GM18909 (cell line): ENCODE measurements around the gene TGFBR3L.
"Not testable (repeated sequence)": the region's sequence is repeated elsewhere in the genome, so short reads cannot be mapped to it uniquely, and the experiment has no call there.

Experiments used
- ATAC-seq: cut with Tn5 transposase; IDR thresholded peaks from one replicate; pipeline ENCODE4 v1.9.1; 2021; ENCODE audit warnings: mild to moderate bottlenecking; ENCODE audit not compliant: unreplicated experiment, poor library complexity

TGFBR3L gene

DNA sequence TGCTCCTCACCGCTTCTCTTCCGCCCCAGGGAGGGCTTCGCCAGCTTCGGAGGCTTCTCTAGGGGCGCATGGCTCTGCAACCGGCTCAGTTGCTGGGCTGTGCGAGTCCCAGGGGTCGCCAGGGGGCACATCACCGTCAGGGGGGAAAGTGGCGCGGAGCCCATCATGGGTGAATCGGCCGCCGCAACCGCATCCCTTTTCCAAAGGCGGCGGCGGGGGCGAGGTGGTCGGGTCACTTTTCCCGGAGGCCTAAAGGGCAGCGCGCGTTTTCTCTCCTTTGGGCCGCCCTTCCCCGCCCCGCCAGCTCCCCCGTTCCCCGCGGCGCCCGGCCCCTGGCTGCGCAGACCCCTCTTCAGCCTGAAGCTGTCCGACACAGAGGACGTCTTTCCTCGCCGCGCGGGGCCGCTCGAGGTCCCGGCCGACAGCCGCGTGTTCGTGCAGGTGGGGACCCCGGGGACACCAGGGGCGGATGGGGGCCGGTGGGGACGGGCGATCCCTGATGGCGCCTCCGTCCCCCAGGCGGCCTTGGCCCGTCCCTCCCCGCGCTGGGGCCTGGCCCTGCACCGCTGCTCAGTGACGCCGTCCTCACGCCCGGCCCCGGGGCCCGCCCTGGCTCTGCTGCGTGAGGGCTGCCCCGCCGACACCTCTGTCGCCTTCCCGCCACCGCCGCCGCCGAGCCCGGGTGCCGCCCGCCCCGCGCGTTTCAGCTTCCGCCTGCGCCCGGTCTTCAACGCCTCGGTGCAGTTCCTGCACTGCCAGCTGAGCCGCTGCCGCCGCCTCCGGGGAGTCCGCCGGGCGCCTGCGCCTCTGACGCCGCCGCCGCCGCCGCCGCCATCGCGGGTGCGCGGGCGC lies 1.7 kb downstream of the TGFBR3L start:
- no peak for ATAC-seq

DNA sequence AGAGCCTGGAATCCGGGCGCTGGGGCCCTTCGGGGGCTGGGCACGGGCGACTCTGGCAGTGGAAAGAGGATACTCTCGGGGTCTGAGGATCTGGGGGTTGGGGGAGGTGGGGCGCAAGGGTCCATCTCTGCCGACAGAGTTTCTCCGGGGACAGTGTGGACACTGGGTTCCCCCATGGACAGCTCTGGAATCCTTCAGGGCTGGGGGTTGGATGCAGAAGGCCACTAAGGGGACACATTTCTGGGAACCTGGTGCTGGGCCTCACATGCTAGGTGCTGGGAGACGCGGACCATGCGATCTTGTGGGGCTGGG lies 2.3 kb downstream of the TGFBR3L start:
- no peak for ATAC-seq

DNA sequence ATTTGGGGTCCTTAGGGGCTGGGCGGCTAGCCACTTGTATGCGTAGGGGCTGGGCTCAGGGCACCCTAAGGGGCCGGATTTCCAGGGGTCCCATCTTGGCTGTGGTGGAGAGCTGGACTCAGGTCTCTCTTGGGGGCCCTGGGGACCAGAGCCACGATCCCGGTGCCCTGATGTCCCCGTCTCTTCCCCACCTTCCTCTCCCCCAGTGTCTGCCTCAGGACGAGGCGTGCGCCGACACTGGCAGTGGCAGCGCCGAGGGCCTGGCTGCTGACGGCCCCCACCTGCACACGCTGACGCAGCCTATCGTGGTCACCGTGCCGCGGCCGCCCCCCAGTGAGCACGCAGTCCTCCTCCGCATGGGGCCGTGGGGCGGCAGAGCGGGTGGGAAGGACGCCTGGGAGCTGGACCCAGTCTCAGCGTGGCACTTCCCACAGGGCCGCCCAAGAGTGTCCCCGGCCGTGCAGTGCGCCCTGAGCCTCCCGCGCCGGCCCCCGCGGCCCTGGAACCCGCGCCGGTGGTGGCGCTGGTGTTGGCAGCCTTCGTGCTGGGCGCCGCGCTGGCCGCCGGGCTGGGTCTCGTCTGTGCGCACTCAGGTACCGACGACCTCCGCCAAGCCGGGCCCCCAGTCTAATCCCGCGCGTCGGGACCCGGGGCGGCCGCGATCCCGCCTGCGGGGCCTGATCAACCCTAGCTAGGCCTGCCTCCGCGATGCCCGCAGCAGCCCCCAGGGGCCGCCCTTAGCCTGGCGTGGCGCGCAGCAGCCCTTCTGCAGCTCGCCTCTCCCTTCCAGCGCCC lies 2.8 kb downstream of the TGFBR3L start:
- ATAC-seq, result no peak

DNA sequence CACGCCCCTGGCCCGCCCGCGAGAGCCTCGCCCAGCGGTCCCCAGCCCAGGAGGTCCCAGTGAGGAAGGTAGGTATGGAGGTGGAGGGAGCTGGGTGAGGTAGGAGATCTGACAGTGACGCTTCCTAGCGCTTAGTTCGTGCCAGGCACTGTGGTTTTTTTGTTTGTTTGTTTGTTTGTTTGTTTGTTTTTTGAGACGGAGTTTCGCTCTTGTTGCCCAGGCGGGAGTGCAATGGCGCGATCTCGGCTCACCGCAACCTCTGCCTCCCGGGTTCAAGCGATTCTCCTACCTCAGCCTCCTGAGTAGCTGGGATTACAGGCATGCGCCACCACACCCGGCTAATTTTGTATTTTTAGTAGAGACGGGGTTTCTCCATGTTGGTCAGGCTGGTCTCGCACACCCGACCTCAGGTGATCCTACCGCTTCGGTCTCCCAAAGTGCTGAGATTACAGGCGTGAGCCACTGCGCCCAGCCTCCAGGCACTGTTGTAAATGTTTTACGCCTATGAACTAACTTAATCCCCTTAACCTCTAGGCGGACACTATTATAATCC lies 3.5 kb downstream of the TGFBR3L start:
- ATAC-seq, result not testable (repeated sequence)

DNA sequence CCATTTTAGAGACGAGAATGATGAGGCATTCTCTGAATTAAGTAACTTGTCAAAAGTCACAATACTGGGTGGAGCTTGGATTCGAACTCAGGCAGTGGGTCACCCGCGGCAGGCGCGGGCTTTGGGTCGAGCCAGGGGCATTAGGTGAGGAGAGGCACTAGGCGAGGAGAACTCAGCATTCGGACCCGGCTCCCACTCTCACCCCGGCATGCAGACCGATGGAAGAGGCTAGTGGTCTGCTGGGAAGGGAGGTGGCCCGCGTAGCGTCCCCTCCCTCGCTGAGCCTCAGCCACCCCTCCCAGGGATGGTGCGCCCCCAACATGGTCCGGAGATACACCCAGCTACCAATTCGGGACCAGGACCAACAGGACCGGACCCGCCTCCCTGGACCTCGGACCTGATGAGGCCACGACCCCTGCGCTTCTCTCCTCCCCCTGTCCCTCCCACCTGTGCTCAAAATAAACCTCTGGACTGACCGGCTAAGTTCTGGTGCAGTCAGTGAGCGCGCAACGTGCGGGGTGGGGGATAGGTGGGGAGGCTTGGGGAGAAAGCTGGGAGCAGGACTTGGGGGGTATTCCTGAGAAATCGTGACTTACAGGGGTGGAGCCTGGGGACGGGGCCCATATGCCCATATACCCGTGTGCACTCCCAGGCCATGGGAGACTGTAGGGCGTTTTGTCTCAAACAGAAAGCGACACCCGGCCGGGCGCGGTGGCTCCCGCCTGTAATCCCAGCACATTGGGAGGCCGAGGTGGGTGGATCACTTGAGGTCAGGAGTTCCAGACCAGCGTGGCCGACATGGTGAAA lies 4.2 kb downstream of the TGFBR3L start:
- ATAC-seq, result no peak

DNA sequence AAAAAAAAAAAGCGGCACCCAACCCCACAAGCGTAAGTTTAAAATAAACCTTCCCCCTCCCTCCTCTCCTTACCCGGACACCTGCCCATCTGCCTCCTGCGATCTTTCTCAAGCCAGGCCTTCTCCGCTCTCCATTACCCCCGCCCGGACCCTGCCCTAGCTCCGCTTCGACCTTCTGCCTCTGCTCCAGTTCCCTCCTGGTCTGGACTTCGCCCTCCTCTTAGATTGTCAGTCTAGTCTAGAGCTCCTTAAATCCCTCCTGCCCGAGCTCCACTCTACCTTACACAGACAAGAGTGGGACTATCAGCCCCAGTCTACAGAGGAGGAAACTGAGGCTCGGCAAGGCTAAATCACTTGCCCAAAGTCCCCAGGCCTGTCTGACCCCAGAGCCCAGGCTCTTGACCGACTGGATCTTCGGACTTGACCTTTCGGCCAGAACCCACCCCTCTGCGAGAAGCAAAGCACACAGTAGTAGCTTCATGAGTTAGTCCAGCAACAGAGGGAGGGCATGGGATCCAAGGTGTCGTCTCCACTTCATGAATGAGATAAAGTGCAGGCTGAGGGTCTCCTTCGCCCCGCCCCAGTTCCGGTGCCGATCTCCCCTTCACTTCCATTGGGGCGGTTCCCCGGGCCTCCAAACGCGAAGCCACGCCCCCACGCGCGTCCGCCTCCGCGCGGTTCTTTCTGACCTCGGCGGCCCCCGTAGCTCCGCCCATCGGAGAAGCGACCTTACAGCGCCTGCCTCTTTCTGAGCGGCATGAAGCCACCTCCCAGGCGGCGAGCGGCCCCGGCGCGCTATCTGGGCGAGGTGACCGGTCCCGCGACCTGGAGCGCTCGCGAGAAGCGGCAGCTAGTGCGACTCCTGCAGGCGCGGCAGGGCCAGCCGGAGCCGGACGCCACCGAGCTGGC lies 5.2 kb downstream of the TGFBR3L start, which contains the start of gene SNAPC2:
TSS of gene SNAPC2 (plus strand) at position 729 of the 909 bp plus-strand sequence. CDS start at position 758, 29 bp downstream.
- ATAC-seq, result peak; percentile 67

DNA sequence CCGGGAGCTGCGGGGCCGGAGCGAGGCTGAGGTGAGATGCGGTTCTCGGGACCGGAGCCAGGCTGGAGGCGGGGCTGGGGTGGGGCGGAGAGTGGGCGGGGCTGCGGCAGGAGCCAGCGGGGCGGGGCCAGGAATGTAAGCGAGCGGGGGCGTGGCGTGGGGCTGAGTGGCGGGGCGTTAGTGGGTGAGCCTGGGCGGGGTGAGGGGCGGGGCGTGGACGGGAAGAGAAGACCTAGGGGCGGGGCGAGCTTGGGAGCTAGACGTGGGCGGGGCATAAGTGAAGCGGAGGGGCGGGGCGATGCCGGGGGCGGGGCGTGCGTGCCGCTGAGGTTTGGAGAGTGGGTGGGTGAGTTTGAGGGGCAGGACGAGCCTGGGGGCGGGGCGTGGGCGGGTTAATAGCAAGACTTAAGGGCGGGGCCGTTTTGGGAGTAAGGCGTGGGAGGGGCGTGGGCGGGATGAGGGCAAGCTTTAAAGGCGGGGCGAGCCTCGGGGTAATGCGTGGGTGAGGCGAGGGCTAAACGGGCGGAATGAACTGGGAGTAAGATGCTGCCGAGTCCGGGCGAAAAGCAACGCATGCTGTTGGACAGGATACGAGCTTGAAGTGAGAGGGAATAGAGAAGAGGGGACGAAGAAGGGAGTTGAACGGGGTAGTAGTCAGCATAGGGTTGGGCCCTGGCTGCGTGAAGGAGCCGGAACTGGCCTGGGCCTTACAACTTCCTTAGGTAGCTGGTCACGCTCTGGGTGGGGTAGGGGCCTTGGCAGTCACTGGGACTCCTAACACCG lies 6.1 kb downstream of the TGFBR3L start:
- ATAC-seq, result peak; percentile 46

DNA sequence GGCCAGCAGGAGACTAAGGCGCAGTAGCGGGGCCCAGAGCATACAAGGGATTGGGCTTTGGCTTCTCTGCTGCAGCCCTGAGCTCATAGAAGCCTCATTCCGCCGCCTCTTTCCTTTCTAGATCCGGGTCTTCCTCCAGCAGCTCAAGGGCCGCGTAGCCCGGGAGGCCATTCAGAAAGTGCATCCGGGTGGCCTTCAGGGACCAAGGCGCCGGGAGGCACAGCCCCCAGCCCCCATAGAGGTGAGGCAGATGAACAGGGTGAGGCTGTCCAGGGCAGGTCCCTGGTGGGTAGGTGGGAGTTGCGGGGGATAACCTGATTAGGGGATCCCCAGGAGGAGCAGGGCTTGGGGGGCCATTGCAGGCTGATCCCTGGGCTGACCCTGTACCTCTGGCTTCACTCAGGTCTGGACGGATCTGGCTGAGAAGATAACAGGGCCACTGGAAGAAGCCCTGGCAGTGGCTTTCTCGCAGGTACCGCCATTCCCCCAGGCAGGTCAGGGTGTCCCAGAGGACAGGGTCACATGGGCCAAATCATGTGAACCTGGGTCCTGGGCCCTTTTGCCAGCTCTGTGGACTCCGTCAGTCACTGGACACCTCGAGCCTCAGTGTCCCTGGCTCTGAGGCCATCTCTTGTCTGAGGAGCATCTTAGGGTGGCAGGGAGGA lies 6.8 kb downstream of the TGFBR3L start:
- no peak for ATAC-seq

DNA sequence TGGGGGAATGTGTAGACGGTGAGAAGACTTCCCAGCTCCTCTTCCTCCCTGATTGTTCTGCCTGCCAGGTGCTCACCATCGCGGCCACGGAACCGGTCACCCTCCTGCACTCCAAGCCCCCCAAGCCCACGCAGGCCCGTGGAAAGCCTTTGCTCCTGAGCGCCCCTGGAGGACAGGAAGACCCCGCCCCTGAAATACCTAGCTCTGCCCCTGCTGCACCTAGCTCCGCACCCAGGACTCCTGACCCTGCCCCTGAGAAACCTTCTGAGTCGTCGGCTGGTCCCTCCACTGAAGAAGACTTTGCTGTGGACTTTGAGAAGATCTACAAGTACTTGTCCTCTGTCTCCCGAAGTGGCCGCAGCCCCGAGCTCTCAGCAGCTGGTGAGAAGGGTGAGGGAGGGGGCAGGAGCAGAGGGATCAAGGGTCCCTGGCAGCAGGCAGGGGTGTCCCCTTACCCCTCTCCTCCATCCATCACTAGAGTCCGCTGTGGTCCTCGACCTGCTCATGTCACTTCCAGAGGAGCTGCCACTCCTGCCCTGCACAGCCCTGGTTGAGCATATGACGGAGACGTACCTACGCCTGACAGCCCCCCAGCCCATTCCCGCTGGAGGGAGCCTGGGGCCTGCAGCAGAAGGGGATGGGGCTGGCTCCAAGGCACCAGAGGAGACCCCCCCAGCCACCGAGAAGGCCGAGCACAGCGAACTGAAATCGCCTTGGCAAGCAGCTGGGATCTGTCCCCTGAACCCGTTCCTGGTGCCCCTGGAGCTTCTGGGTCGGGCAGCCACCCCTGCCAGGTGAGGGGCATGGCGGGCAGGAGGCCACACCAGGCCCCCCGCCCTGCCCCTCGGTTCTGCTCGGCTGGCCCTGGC lies 7.6 kb downstream of the TGFBR3L start:
- no peak for ATAC-seq

DNA sequence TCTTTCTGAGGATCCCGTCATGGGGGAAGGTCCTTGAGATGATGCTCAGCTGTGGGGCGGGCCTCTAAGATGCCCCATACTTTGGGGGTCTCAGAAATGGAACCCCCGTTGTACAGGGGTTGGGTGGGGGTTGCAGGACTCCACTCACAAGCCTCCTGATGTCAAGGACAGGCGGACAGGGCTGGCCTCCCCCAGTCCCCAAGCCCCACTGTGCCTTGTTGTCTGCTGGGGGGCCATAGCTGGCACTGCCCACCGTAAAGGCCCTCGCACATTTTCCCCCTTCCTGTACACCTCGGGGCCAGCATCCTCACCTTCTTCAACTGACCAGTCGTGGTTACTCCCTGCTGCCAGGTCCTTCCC lies 8.2 kb downstream of the TGFBR3L start:
- ATAC-seq, result no peak

DNA sequence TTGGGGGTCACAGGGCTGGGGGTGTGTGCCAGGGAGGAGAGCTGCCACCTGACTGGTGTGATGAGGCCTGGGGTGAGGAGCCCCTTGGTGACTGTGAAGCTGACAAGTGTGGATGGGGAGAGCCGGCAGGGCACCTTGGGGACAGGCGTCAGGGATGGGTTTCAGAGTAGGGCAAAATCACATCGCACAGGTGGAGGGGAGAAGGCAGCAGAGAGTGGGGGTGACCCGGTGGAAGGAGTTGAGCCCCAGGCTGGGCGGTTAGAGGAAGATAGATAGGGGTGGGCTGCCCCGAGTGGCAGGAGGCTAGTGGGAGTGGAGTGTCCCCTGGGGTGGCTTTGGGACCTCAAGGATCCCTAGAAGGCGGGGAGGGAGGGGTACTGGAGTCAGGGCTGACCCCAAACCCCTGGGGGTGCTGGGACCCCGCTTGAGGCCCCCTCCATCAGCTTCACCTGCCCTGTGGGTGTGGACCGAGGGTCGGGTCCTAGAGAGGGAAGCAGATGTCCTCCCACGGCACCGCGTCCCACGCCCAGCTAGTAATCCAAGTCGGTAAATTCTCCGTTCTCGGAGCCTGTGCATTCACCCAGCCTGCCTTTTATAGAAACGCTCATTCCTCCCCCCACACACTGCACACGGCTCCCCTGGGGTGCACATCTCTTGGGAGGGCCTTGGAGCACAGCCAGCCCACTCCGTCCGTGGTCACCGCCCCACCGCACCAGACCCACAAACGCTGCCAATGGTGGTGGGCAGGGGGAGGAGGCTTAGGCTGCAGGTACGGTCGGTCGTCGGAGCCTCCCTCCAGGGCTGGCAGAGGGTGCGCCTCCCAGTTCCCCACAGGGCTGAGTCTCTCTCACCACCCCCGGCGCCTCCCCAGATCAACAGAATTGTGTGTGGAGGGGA lies 8.9 kb downstream of the TGFBR3L start:
- ATAC-seq, result no peak

DNA sequence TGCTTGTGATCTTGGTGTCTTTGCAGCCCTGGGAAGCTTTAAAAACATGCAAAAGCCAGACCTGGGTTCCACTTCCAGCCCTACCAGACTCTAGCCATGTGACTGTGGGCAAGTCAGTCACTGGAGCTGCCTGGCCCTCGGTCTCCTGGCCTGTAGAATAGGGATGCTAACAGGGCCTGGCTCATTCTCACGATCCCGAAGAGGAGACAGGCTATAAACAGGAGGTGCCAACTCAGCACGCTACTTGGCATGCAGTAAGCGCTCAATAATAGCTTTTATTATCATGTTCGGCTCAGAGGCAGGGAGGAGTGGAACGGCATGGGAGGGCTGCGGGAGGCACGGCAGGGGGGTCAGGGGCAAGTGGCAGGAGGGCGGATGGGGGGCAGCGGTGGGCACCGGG lies 9.6 kb downstream of the TGFBR3L start:
- no peak for ATAC-seq

DNA sequence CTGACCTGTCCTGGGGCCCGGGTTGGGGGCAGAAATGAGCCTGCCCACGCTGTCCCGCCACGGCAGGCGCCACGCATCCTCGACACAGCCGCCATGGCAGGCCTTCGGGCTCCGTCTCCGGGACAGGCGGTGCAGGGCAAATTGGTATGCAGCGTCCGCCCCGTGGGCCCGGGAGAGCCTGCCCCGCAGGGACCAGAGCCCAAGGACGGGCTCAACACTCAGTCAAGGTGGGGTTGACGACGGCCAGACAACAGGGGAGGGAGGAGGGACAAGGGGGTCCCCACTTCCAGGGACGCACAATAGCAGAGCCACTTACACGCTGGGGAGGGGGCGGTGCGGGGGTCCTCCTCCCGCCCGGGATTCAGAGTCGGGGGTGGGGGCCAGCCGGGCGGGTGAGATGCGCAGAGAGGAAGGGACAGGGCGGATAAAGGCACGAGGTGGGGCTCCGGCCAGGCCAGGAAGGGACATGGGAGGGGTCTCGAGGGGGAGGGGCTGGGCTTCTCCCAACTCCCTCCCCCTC lies 10.1 kb downstream of the TGFBR3L start:
- ATAC-seq, result no peak

DNA sequence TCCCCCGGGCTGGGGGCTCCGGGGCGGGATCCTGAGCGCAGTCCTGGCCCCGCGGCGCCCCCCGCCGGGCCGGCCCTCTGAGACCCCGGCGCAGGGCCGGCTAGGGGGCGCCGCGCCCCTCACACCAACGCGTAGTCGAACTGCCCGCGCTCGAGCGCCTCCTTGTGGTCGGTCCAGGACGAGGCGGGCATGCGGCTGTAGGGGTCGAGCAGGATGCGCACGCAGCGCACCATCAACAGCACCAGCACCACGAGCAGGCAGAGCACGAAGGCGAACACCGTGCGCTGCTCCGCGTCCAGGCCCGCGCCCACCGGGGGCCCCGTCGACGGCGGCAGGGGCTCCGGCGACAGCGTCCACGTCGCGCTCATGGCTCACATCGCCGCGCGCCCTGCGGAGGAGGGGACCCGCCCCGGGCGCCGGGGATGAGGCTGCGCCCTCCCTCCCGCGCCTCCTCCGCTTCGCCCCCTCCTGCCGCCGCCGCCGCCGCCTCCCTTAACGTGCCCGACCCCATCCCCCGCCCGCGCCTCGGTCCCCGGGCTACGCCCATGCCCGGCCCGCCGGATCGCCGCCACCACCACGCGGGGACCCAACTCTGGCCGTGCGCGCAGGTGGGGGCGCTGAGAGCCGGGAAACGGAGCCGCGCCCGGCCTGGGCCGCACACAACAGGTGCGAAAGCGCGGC lies 10.7 kb downstream of the TGFBR3L start:
- no peak for ATAC-seq

DNA sequence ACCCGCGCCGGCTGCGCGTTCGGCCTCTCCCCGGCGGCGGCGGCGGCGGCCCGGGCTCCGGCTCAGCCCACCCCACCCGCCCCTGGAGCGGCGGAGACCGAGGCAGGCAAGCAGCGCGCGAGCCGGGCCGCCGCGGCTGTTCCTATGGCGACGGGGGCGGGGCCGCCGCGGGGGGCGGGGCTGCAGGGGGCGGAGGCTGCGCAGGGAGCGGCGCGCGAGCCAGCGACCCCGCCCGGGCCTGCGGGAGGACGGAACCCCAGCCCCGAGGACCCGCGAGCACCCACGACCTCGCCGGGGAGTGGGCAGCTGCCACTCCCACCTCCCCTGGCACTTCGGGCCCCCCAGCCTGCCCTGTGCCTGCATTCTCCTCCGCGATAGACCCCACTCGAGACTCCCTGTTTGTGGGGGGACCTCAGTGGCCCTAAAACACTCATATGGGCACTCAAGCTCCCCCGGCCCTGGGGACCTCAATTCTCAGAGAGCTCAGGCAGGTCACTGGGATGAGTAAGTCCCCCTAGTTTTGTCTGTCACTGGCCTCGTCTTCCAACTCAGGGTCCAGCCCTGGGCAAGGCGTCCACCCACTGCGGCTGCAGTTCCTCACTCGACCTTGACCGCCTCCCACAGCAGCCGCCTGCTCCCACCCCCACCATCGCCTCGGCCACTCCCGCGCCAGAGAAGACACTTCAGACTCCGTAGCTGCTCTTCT lies 11.5 kb downstream of the TGFBR3L start, which contains the start of gene CTXN1:
TSS of gene CTXN1 (minus strand) at position 115 of the 706 bp plus-strand sequence. CDS start 597 bp downstream, outside the sequence.
- ATAC-seq, result no peak
